ENCODE data around the gene ARSA. TPM values are rescaled to one million over a fixed set of nuclear protein-coding genes. Genes with fewer than 3 reads are reported as not detected.

ARSA gene
- total RNA-seq, 2 experiments from 2014 or later: 31.6 to 34.4 TPM

GRCh38 chr22:50581031-50581949, 46.7 kb downstream of the ARSA start:
- Histone ChIP-seq H3K27ac (ENCODE audit: low read depth, low read length, poor library complexity, severe bottlenecking) (peak overlapping the region; percentile 80), H4K20me1 (ENCODE audit: insufficient read depth, low read length) (0 out of 2 replicates have a peak, but pooled peaks cover 7% of the 10 kb centered on the region), H3K79me2 (ENCODE audit: insufficient read depth, low read depth, low read length) (peaks cover 20% of the 10 kb centered on the region), H2AFZ (ENCODE audit: low read length) (no peak overlapping the region), H3K9me2 (ENCODE audit: insufficient read depth, low read length) (no peaks in the 10 kb centered on the region), H3K4me1 (ENCODE audit: insufficient read depth, low read length, poor library complexity, severe bottlenecking) (peaks cover 15% of the 10 kb centered on the region), H3K4me2 (ENCODE audit: low read length) (peak overlapping the region; percentile 94), H3K36me3 (ENCODE audit: insufficient read depth, low read length) (peaks cover 52% of the 10 kb centered on the region), H3K4me3 (ENCODE audit: low read depth, low read length, poor library complexity, severe bottlenecking) (peak overlapping the region; percentile 95), H3K9me3 (ENCODE audit: low read length) (no peaks in the 10 kb centered on the region)
- TF ChIP-seq CTCF (conservative IDR thresholded peaks at IDR 0.05; ENCODE audit: low read length) (no peak), EZH2phosphoT487 (IDR thresholded peaks at IDR 0.05; ENCODE audit: borderline replicate concordance, low read depth, low read length) (no peak)
- POLR2A ChIA-PET: interaction anchor here (1.2 kb wide), 2 partner anchors 41 to 264 kb away, joined by 3 to 5 read pairs; no protein-coding TSS in a partner anchor
- BruUV-seq (replicated peaks): TSS peak; percentile 73
- DNase-seq (ENCODE audit: low spot score): no peak
- CTCF ChIA-PET (ENCODE audit: unreplicated experiment): no interaction called here
- intact Hi-C loops (cut with micrococcal nuclease; ENCODE audit: unreplicated experiment): loop anchor here (5.0 kb wide), 1 partner anchor 329 kb away; the partner anchor contains the start of gene HDAC10

DNA sequence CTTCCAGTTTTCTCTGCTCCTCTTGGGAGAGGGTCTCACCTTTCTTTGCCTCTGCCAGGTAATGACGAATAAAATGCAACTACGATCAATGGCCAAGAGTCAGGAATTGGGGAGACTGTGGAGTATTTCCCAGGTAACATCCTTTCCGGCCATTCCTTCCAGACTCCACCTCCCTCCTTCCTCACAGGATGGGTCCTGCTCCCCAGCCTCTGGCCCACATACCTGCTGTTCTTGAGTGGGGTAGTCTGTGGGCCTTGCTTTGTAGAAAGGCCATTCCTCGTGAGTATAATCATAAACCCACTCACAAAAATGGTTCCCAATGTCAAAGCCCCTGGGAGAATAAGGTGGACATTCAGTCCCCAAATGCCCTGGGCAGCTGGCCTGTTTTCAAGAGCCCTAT, 48.2 kb downstream of the ARSA start:
- Histone ChIP-seq H3K4me2 (ENCODE audit: low read length) (no peak overlapping the region), H4K20me1 (ENCODE audit: insufficient read depth, low read length) (0 out of 2 replicates have a peak, but pooled peaks cover 7% of the 10 kb centered on the region), H3K4me1 (ENCODE audit: insufficient read depth, low read length, poor library complexity, severe bottlenecking) (peaks cover 15% of the 10 kb centered on the region), H3K27ac (ENCODE audit: low read depth, low read length, poor library complexity, severe bottlenecking) (no peak overlapping the region), H3K9me2 (ENCODE audit: insufficient read depth, low read length) (no peaks in the 10 kb centered on the region), H3K36me3 (ENCODE audit: insufficient read depth, low read length) (peaks cover 65% of the 10 kb centered on the region), H3K9me3 (ENCODE audit: low read length) (no peaks in the 10 kb centered on the region), H2AFZ (ENCODE audit: low read length) (no peak overlapping the region), H3K4me3 (ENCODE audit: low read depth, low read length, poor library complexity, severe bottlenecking) (no peak overlapping the region), H3K79me2 (ENCODE audit: insufficient read depth, low read depth, low read length) (peaks cover 20% of the 10 kb centered on the region)
- POLR2A ChIA-PET: no interaction called here
- intact Hi-C loops (cut with micrococcal nuclease; ENCODE audit: unreplicated experiment): loop anchor here (5.0 kb wide), 1 partner anchor 327 kb away; the partner anchor contains the start of gene HDAC10
- CTCF ChIA-PET (ENCODE audit: unreplicated experiment): no interaction called here
- TF ChIP-seq EZH2phosphoT487 (IDR thresholded peaks at IDR 0.05; ENCODE audit: borderline replicate concordance, low read depth, low read length): no peak
- DNase-seq (ENCODE audit: low spot score): no peak
- no TSS peak for BruUV-seq (replicated peaks)

GRCh38 chr22:50578776-50579310, 49.1 kb downstream of the ARSA start:
- Histone ChIP-seq H4K20me1 (ENCODE audit: insufficient read depth, low read length) (0 out of 2 replicates have a peak, but pooled peaks cover 7% of the 10 kb centered on the region), H3K4me2 (ENCODE audit: low read length) (no peak overlapping the region), H3K36me3 (ENCODE audit: insufficient read depth, low read length) (peaks cover 72% of the 10 kb centered on the region), H3K9me3 (ENCODE audit: low read length) (no peaks in the 10 kb centered on the region), H3K4me3 (ENCODE audit: low read depth, low read length, poor library complexity, severe bottlenecking) (no peak overlapping the region), H3K27ac (ENCODE audit: low read depth, low read length, poor library complexity, severe bottlenecking) (no peak overlapping the region), H3K9me2 (ENCODE audit: insufficient read depth, low read length) (no peaks in the 10 kb centered on the region), H3K4me1 (ENCODE audit: insufficient read depth, low read length, poor library complexity, severe bottlenecking) (peaks cover 13% of the 10 kb centered on the region), H3K79me2 (ENCODE audit: insufficient read depth, low read depth, low read length) (peaks cover 19% of the 10 kb centered on the region), H2AFZ (ENCODE audit: low read length) (no peak overlapping the region)
- POLR2A ChIA-PET: interaction anchor here (0.9 kb wide), 1 partner anchor 40 kb away, joined by 4 read pairs; no protein-coding TSS in a partner anchor
- intact Hi-C loops (cut with micrococcal nuclease; ENCODE audit: unreplicated experiment): no loop called here
- CTCF ChIA-PET (ENCODE audit: unreplicated experiment): no interaction called here
- DNase-seq (ENCODE audit: low spot score): no peak
- BruUV-seq (replicated peaks): no TSS peak
- TF ChIP-seq EZH2phosphoT487 (IDR thresholded peaks at IDR 0.05; ENCODE audit: borderline replicate concordance, low read depth, low read length) (no peak), CTCF (conservative IDR thresholded peaks at IDR 0.05; ENCODE audit: low read length) (no peak)
